H1 (cell line): ENCODE data around the gene CLDN7. TPM values are rescaled to one million over a fixed set of nuclear protein-coding genes. Genes with fewer than 3 reads are reported as not detected.

Source experiments
- ATF3 ChIP-seq: IDR thresholded peaks from 2 replicates; pipeline ENCODE4 v1.6.1; 2011; ENCODE audit warnings: low read depth, mild to moderate bottlenecking, low read length; ENCODE audit not compliant: insufficient read depth
- CHD2 ChIP-seq: IDR thresholded peaks from 2 replicates; pipeline ENCODE4 v1.6.1; 2012; ENCODE audit warnings: low read length, improper control_type of control experiment
- CTCF ChIP-seq, 3 experiments: IDR thresholded peaks; 1 replicate in 2 of 3; 2 replicates in 1 of 3; pipeline versions ENCODE4 v1.5.1 to v1.6.1; 2011; ENCODE audit warnings: low read length in 3 of 3, mild to moderate bottlenecking in 3 of 3, inconsistent platforms in 2 of 3, low read depth in 1 of 3, moderate library complexity in 1 of 3; ENCODE audit not compliant: insufficient read depth in 1 of 3; ENCODE audit errors: control extremely low read depth in 1 of 3
- FOSL1 ChIP-seq: IDR thresholded peaks from 2 replicates; pipeline ENCODE4 v1.6.1; 2011; ENCODE audit warnings: mild to moderate bottlenecking, low read depth, low read length, moderate library complexity; ENCODE audit not compliant: insufficient read depth
- HDAC6 ChIP-seq: IDR thresholded peaks from one replicate; pipeline ENCODE4 v1.7.1; 2012; ENCODE audit warnings: low read depth, mild to moderate bottlenecking, inconsistent platforms, low read length, moderate library complexity
- RBBP5 ChIP-seq: IDR thresholded peaks from 2 replicates; pipeline ENCODE4 v1.7.1; 2012; ENCODE audit warnings: low read depth, mild to moderate bottlenecking, inconsistent platforms, low read length, moderate library complexity, borderline replicate concordance
- SIRT6 ChIP-seq: IDR thresholded peaks from one replicate; pipeline ENCODE4 v1.7.1; 2012; ENCODE audit warnings: low read length, inconsistent platforms
- SP1 ChIP-seq: IDR thresholded peaks from 2 replicates; pipeline ENCODE4 v1.6.1; 2011; ENCODE audit warnings: low read depth, low read length
- SUZ12 ChIP-seq: fragments of 200-600 bp; sonication (generic); IDR thresholded peaks from 2 replicates; pipeline ENCODE4 v1.6.1; 2012; ENCODE audit warnings: mild to moderate bottlenecking, inconsistent platforms, low read length, moderate library complexity, mixed read lengths
- ZNF274 ChIP-seq: IDR thresholded peaks from 2 replicates; pipeline ENCODE4 v1.7.0; 2012; ENCODE audit warnings: low read length, borderline replicate concordance; ENCODE audit errors: extremely low read depth
- polyA plus RNA-seq, 7 experiments: library from polyadenylated mRNA; depleted of rRNA in 3 of 7; stranded (reverse) in 5 of 7; unstranded in 2 of 7; fragments of >200 nt in 5 of 7; fragments of 200-250 nt in 2 of 7; gene quantifications; 1 replicate in 5 of 7; 2 replicates in 1 of 7; 4 replicates in 1 of 7; pipeline versions ENCODE4 v1.2.1 to v1.2.3, GENCODE V29; 2011 to 2013; ENCODE audit warnings: missing spikeins in 2 of 7, mixed read lengths in 2 of 7
- total RNA-seq: library from RNA; stranded (reverse); fragmentation: NEBNext Ultra II Directional; extraction: Animal tissue kit (Norgen Biotek cat#: 25700); gene quantifications from 2 replicates; pipeline ENCODE4 v1.2.1, GENCODE V29; 2021

The CLDN7 gene
- total and polyA plus RNA-seq, 2 of the 8 experiments (the other 6 are each of a cell fraction or from before 2014, with no cell fraction given) = 118 to 119 TPM

- TF ChIP-seq ATF3 = 0 out of 2 replicates have a peak, but pooled peaks have one; percentile 28
- TF ChIP-seq FOSL1 = no peak
- TF ChIP-seq SIRT6 = no peak
- peak; percentile 84 to 96 (median 90) for TF ChIP-seq CTCF (IDR thresholded peaks at IDR 0.05; ENCODE audit: control extremely low read depth in 1 of 3, insufficient read depth in 1 of 3, low read depth in 1 of 3, low read length in 3 of 3)
- TF ChIP-seq CHD2 = peak; percentile 46; the same call in 1 of the 2 replicates
- no peak for TF ChIP-seq HDAC6
- TF ChIP-seq SP1 = peak; percentile 28; the same call in 1 of the 2 replicates
- no peak for TF ChIP-seq ZNF274
- TF ChIP-seq SUZ12 = no peak
- TF ChIP-seq RBBP5 = no peak
Observed at GRCh38 chr17:7296189-7296861, 34.0 kb upstream of the CLDN7 start (continued).
